GM18909 (cell line): ENCODE measurements around the gene SREBF2.

ENCODE experiments used
- ATAC-seq: cut with Tn5 transposase; IDR thresholded peaks from one replicate; pipeline ENCODE4 v1.9.1; 2021; ENCODE audit warnings: mild to moderate bottlenecking; ENCODE audit not compliant: unreplicated experiment, poor library complexity

Gene SREBF2

DNA sequence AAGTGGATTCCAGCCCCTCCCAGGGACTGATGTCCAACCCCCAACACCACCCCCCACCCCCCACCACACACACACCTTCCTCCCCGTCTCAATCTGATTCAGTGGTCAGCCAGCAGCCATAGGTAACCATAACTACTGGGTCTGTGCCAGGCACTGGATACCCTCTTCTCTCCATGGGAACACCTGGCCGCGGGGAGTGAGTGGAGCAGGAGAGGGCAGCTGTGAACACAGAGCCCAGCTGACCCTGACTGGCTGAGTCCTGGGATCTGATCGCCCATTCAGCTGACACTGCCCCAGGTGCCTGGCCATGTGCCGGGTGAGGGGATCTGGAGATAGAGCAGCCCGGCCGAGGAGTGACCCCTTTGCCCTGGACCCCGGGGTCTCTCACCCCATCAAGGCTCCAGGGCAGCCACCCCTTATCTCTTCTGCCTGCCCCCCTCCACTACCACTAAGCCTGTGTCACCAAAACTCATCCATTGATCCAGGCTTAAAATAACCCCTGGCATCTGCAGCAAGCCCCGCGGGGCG lies 84.5 kb downstream of the SREBF2 start:
- no peak for ATAC-seq

DNA sequence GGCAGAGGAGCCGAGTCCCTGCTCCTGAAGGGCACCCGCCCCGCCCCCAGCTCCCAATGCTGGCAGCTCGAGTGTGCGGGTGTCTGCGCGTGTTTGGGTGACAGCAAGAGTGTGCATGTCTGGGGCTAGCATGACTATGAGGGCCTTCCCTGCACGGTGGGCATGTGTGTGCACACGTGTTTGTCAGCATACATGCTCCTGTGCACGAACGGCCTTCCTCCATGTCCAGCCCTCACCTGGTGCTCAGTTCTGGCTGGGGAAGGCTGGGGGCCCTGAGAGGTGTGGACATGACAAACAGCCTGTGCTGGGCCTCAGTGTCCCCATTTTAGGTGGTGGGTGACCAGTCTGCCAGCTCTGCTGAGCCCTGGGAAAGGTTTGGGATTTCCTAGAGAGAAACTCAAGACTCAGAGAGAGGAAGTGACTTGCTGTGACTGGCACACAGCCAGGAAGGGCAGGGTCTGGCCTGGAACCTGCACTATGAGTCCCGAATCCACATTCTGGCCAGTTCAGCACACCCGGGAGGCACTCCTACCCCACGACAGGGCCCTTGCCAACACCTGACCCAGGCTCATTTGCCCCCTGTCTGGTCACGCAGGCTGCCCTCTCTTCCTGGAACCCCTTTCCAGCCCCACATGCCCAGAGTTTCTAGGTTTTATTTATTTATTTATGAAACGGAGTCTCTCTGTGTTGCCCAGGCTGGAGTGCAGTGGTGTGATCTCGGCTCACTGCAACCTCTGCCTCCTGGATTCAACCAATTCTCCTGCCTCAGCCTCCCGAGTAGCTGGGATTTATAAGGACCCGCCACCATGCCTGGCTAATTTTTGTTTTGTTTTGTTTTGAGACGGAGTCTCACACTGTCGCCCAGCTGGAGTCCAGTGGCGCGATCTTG lies 85.2 kb downstream of the SREBF2 start:
- no peak for ATAC-seq

DNA sequence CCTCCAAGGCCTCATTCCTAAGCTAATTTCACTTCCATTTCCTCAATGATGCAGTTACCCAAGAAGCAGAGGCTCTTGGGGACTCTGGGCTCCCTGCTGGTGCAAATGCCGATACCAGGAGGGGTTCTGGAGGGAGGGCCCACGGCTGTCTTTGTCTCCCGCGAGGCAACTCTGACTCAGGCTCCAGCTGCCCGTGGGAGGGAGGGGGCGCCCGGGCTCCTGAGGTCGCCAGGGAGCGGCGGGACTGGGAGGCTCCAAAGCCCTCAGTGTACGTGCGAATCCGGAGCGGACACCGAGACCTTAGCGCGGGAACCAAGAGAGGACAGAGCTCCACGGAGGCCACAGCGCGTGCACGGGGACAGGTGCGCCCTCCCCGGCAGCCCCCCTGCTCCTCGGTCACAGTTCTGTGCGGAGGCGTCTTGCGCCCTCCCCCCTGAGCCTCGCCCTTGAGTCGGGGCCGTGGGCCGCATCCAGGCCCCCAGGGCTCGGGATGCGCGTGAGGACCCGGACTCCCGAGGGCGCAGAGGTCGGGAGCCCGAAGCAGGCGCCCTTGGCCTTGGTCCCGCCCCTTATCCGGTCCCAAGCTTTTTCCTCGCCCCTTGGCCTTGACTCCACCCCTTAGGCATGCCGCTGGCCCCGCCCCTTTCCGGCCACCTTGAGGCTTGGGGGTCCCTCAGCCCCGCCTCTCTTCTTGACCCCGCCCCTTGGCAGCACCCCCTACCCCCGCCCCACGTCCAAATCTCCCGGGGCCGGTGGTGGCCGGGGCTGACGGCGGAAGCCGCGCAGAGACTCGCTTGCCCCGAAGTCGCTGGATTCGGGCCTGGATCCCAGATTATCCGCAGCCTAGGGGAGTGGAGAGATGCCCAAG lies 86.7 kb downstream of the SREBF2 start:
- peak; percentile 58 for ATAC-seq

DNA sequence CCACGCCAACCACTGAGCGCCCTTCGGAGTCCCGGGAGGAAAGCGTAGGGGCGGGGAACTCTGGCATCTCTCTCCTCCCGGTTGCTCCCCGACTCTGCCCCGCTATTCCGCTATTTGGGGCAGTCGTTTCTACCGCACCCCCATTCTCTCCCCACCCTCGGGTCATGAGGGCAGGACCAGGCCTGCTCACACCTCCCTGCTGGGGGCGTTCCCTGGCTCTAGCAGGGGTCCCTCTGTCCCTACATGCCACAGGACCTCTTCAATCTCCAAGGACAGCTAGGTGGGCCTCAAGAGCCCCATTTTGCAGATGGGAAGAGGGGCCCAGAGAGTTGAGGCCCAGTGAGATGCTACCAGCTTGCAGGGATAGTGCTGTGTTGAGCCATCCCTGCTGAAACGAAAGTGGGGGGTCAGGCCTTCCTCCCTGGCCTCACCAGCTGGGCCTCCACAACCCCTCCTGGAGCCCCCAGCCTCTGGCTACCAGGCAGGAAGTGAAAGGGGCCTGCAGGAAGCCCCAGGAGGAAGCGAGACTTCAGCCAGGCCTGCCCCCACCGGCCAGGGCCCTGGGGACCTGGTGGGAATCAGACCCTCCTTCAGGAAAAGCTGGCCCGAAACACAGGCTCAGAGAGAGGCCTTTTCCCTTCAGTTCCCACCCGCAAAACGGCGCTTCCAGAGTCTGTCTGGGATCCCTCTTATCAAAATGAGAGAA lies 87.5 kb downstream of the SREBF2 start:
- peak; percentile 26 for ATAC-seq

DNA sequence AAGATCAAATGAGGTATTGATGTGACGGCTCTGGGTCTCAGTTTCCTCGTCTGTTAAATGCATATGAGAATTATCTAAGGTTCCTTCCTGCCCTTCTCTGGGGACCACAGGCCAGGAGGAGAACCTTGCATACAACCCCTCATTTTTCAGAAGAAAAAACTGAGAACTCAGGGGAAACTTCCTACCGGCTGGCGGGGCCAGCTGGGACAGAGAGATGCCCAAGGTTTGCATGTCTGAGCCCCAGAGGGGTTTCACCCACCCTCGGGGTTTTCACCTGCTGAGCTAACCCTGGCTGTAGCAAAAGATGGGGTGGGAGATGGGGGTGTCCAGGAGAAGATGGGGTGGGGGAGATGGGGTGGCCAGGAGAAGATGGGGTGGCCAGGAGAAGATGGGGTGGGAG lies 89.4 kb downstream of the SREBF2 start:
- ATAC-seq, result no peak

DNA sequence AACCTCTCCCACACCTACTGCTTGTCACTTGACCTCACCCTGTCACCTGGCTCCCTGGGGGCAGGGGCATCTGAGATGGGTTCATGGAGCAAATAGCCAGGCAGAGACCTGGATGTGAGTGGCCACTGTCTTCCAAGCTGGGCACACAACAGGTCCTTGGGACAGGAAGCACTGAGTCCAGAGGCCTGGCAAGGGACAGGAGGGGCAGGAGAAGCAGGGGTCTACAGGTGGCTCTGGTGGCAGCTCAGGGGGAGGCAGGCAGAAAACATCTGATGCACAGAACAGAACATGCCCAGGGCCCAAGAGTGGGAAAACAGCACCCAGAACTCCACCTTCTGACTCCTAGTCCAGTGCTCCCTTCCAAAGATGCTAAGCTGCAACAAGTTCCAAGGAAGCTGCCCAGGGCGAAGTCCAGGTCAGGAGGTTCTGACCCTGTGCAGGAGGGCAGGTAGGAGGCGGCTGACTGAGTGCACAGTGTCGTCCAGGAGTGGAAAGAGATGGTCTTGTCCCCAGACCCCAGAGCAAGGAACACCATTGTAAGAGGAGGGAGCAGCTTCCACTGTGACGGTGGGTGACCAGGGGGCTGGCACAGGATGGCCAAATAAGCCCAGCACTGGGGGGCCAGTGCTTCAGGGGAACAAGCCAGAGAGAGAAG lies 90.2 kb downstream of the SREBF2 start:
- no peak for ATAC-seq

DNA sequence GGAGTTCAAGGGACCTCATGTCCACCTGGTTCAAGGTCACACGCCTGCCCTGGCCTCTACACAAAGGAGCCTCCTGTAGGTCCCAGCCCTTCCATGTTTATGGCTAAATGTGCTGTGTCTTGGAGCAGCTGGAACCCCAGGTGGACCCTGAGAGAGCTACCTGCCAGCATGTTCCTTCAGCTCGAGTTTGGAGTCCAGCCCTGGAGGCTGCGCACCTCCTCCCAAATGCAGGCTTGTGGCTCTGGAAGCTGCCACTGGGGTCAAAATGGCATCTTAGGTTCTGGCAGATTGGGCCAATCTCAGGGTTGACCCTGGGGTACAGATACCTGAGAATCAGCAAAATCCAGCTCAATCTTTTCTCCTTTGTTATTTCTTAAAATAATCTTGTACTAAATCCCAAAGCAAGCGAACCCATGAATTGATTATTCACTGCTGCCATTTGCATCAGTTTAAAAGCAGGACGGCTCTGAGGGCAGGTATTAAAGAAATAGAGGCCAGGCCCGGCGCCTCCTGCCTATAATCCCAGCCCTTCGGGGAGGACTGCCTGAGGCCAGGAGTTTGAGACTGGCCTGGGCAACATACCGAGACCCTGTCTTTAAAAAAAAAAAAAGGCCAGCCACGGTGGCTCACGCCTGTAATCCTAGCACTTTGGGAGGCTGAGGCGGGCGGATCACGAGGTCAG lies 90.8 kb downstream of the SREBF2 start:
- ATAC-seq, result no peak

DNA sequence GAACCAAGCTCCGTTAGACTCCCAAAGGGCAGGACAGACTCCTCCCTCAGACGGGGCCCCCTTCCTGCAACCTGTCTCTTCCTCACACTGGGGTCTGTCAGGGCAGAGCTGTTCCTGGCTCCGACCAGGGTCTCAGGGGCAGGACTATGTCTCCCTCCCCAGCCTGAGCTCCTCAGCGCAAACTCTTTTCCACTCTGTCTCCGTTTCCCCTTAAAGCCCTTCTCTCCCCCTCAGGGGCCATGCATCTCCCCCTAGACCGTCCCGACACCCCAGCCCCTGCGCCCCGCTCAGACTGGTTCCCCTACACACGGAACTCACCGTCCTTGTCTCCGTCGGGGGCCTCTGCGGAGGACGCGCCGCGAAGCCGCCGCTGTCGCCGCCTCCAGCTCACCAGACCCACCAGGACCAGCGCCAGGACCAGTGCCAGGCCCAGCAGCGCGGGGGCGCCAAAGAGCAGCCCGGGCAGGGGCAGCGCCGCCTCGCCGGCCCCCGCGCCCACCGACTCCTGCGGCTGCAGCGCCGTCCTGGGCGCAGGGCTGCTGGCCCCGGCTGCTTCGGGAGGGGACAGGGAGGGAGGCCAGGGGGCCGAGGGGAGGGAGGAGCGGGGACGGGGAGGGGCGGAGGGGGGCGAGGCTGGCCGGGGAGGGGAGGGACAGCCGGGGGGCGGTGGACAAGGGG lies 93.0 kb downstream of the SREBF2 start:
- peak; percentile 42 for ATAC-seq

DNA sequence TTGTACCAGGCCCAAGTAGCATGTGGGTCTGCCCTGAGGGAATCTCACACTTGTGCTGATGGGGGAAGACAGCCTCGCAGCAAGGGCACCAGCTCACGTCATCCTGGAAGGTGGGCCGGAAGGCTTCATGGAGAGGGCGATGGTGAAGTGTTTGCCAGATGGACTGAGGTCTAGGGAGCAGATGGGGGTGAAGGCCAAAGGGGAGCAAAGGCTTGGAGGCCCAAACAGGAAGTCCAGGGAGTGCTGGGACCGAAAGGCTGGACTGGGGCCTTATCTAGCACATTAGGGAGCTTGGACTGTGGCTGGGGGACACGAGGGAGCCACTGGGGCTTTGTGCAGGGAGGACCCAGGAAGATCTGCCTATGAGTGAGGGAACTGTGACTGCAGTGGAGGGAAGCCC lies 94.9 kb downstream of the SREBF2 start:
- ATAC-seq, result no peak

DNA sequence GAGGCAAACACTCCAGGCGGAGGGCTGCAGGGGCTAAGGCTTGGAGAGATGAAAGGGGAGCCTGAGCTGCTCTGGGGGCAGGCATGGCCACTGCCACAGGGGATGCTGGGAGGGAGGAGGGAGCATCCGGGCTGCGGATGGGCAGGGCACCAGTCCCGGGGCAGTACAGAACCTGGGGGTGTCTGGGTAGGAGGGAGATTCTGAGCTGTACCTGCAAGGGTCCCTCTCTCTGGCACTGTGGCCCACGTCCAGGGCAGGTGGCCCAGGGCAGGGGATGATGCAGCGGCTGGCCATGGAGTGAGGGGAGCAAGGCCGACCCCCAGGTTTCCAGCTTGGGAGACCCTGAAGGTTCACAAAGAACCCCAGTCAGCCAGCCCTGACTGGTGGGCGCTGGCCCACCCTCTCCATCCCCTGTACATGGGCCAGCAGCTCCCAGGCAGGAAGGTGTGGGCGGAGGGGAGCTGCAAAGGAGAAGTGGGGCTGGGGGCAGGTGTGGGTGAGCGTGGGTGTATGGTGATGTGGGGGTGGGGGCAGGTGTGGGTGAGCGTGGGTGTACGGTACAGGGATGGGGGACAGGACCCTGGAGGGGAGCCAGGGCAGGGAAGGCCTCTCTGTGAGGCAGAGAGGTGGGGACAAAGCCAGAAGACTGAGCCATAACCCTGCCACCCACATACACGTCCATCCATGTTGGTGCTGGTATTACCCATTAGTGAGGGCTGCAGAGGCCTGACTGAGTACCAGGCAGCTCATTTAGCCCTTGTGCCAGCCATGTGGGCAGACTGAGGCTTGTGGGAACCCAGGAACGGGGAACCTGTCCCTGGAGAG lies 95.9 kb downstream of the SREBF2 start:
- ATAC-seq, result no peak

DNA sequence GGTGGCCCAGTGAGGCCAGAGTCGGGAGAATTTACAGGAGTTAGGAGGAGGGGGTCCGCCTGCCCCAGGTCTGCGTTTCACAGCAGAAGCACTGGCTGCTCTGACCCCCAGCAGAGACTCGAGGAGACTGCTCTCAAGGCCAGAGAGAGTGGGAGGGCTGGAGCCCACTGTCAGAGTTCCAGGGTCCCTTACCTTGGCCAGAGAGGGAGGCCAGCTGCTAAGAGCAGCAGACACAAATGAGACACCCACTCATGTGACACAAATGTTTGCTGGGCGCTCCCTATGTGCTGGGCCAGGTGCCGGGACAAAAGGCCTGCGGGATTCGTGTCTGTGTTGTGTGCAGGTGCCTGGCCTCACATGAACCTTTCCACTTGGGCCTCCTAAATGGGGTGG lies 96.5 kb downstream of the SREBF2 start:
- no peak for ATAC-seq

DNA sequence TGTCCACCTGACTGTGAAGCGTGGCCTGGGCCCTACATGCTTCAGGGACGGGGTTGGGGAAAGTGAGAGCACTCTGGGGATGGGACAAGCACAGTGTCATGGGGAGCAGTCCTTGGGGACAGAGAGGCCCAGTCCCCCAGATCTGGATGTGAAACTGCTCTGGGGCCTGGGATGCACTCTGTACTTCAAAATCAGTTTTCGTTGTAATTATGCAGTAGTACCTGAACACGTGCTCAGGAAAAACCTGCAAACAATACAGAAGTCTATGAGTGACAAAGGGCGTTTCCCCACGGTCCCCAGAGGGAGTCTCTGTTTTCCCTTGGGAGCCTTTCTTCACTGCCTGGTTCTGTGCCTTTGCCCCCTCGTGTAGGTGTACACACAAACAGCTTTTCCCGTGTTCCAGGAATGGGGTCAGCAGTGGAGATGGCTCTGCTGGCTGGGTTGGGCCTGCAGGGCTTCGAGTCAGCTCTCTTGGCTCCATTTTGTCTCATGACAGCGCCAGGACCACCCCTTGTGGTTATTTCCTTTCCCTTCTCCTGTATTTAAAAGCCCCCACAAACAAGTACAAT lies 98.9 kb downstream of the SREBF2 start:
- ATAC-seq, result no peak

DNA sequence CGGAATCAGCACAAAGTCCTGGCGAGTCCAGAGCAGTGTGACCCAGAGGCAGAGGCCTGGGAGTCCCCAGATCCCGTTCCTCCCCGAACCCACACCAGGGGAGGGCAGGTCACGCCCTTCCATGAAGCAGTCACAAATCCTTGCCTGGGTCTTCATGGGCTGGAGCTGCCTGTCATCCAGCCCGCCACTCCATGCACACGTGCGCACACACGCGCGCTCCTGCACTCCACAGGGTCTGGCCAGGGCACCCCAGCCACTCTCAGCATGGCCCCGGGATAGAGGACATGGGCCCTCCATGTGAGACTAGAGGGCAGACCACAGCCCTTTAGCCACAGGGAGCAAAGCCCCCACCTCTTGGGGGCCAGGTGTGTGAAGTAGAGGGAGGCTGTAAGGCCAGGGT lies 99.4 kb downstream of the SREBF2 start:
- ATAC-seq, result no peak

DNA sequence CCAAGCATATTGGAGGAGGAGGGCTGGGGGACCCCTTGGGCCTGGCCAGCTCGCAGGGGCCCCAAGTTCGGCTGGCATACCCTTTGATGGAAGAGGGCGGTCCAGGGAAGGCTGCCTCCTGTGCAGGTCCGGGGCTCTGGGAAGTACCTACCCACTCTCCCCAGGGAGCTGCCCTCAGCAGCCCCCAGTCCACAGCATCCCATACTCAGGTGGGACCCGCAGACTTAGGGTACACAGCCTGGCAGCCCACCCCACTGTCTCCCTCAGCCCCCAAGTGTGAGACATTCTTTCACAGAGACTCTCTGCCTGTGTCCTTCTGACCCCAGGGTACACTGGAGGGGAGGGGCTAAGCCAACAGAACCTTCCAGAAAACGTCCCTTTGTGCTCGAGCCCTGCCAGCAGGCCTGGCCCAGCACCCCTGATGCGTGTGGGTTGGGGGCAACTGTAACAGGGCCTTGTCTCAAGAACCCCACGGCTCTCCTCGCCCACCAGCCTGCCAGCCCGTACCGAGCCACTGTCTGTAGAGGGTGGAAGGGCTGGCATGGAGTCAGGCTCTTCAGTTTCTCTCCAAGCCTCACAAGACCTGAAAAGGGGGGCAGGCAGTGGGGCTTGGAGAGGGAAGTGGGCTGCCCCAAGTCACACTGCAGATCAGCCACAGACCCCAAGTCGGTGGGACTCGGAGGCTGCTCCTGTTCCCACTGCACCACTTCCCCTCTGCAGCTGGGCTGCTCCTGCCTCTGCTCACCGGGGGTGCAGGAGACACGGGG lies 100.7 kb downstream of the SREBF2 start:
- ATAC-seq, result no peak

DNA sequence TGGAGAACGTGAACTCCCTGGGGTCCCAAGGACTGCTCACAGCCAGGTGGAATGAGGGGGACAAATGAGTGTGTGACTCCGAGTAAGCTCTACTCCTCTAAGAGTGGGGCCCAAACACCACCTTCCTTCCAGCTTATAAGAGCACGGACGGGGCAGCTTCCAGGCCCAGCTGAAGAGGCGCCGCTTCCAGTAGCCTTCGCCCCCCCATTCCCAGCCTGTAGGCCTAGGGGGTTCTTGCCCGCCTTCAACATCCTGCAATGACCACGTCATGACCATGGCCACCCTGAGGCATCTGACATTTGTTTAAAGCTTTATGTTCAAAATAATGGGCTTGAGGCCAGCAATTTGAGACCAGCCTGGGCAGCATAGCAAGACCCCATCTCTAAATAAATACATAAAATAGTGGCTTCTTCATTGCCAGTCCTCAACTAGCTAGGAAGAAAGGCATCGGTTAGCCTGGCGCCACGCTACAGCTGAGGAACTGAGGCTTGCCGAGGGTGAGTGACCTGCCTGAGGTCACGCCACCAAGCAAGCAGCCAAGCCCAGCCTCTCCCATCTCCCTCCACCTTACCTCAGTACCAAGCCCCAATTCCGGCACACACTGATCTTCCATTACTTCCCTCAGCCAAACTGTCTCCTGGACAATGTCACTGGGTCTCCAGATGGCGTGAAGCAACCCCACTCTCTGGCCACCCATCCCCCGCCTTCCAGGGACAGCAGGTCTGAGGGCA lies 101.5 kb downstream of the SREBF2 start:
- ATAC-seq, result no peak

DNA sequence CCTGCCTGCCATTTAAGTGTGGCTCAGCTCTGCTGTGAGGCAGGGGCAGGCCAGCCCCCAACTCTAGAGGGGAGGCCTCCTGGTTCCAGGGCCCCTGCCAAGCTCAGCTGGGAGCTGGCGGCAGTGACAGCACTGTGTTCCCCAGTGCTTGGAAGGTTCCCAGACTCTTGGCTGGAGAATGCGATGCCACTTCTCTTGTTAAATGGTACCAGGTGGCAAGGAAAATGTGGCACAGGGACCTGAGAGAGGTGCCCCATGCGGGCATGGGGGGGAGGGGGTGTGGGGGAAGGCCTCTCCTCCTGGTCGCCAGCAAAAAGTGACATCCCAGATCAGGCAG lies 102.1 kb downstream of the SREBF2 start:
- ATAC-seq, result no peak

DNA sequence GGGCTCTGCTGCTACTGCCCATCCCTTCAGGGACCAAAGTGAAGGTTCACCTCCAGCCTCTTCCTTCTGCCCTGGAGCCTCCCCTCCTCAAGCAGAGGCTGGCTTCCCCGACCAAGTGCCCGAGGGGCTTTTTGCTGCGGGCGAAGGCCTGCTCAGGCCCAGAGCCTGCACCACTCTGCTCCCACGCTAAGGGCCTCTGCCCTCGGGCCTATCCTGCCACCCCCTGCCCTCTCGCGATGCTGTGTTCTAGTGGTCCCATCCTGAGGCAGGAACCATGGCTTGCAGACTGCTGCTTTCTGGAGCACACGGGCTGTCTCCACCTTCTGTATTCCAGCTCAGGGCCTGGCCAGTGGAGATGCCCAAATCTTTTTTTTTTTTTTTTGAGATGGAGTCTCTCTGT lies 102.6 kb downstream of the SREBF2 start:
- ATAC-seq, result no peak
